HTR-8/SVneo (cell line): Measurements from ENCODE around the gene DMTF1.
"Not testable (repeated sequence)": the region's sequence is repeated elsewhere in the genome, so short reads cannot be mapped to it uniquely, and the experiment has no call there.

Experiments
- DNase-seq: peaks from one replicate; pipeline ENCODE4 v3.0.0; 2011; ENCODE audit warnings: low spot score, mixed read lengths; ENCODE audit not compliant: insufficient read length
- FAIRE-seq: peaks from 2 replicates; lab custom pipeline; 2011; peaks lifted over from hg19 to GRCh38; lab: Jason Lieb, UNC

Gene DMTF1

GRCh38 chr7:87190783-87191182 lies 38.5 kb downstream of the DMTF1 start:
- no peak for FAIRE-seq
- DNase-seq = no peak

GRCh38 chr7:87192784-87193487 lies 40.7 kb downstream of the DMTF1 start:
- FAIRE-seq (no peak), DNase-seq (no peak)

GRCh38 chr7:87193912-87194311 lies 41.7 kb downstream of the DMTF1 start:
- FAIRE-seq (no peak), DNase-seq (no peak)

- FAIRE-seq (no peak), DNase-seq (no peak)
Measured at GRCh38 chr7:87199241-87199640, 47.0 kb downstream of the DMTF1 start.

- FAIRE-seq (no peak), DNase-seq (no peak)
Measured at GRCh38 chr7:87199700-87200450, 47.6 kb downstream of the DMTF1 start.

- FAIRE-seq (no peak), DNase-seq (no peak)
Measured at GRCh38 chr7:87202208-87202607, 50.0 kb downstream of the DMTF1 start.

GRCh38 chr7:87202705-87203104 lies 50.5 kb downstream of the DMTF1 start:
- FAIRE-seq = no peak
- no peak for DNase-seq

- FAIRE-seq, DNase-seq: not testable (repeated sequence)
Measured at GRCh38 chr7:87203929-87204328, 51.7 kb downstream of the DMTF1 start.

- FAIRE-seq (no peak), DNase-seq (no peak)
Measured at GRCh38 chr7:87204933-87205332, 52.7 kb downstream of the DMTF1 start.

GRCh38 chr7:87205701-87206100 lies 53.4 kb downstream of the DMTF1 start:
- not testable (repeated sequence) for FAIRE-seq

GRCh38 chr7:87206361-87206760 lies 54.1 kb downstream of the DMTF1 start:
- DNase-seq (no peak), FAIRE-seq (no peak)

More at GRCh38 chr7:87205701-87206100, 53.4 kb downstream of the DMTF1 start:
- not testable (repeated sequence) for DNase-seq

GRCh38 chr7:87209295-87209924 lies 57.2 kb downstream of the DMTF1 start:
- FAIRE-seq (no peak), DNase-seq (no peak)

GRCh38 chr7:87210506-87210905 lies 58.3 kb downstream of the DMTF1 start:
- no peak for FAIRE-seq

GRCh38 chr7:87212498-87212897 lies 60.2 kb downstream of the DMTF1 start:
- FAIRE-seq = no peak
- DNase-seq = no peak

More at GRCh38 chr7:87210506-87210905, 58.3 kb downstream of the DMTF1 start:
- no peak for DNase-seq

GRCh38 chr7:87213252-87213651 lies 61.0 kb downstream of the DMTF1 start:
- no peak for DNase-seq
- no peak for FAIRE-seq

- FAIRE-seq = no peak
- DNase-seq = no peak
Measured at GRCh38 chr7:87213811-87214210, 61.6 kb downstream of the DMTF1 start.

GRCh38 chr7:87215046-87215445 lies 62.8 kb downstream of the DMTF1 start:
- no peak for FAIRE-seq
- DNase-seq = no peak

- FAIRE-seq (no peak), DNase-seq (no peak)
Measured at GRCh38 chr7:87216701-87217508, 64.7 kb downstream of the DMTF1 start.

GRCh38 chr7:87217983-87218653 lies 65.9 kb downstream of the DMTF1 start:
- FAIRE-seq (no peak), DNase-seq (no peak)
